ENCODE data around the gene RND1. TPM values are rescaled to one million over a fixed set of nuclear protein-coding genes. Genes with fewer than 3 reads are reported as not detected.

The RND1 gene
- total and polyA plus RNA-seq, 2 of the 13 experiments (the other 11 are each of a cell fraction or from before 2014, with no cell fraction given), result 1.8 to 1.9 TPM

DNA sequence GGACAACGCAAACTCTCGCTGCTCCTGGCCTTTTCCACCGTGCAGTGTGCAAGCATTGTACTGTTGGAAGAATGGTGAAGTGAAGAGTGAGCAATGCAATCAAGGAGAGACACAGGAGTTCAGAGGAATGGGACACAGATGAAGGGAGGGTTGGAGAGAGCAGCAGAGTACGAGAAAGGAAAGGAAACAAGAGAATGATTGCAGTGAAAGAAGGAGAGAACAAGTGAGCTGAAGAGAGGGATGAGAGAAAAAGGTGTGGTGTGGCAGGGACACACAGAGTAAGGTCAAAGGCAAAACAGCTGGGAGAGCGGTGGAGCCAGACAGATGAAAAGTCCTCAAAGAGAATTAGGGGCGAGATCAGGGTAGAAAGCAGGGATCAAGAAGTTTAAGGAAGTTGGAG, 34.4 kb downstream of the RND1 start:
- Histone ChIP-seq H3K4me1 (ENCODE audit: insufficient read depth, low read length) (no peaks in the 10 kb centered on the region), H3K79me2 (ENCODE audit: insufficient read depth, low read length) (no peaks in the 10 kb centered on the region), H3K27ac (ENCODE audit: extremely low read length, insufficient read depth, low read length) (no peak overlapping the region), H3K9ac (ENCODE audit: insufficient read depth, low read depth, low read length) (no peak overlapping the region), H2AFZ (ENCODE audit: low read length) (no peak overlapping the region), H3K4me3 (replicated peaks in 1 of 3; ENCODE audit: insufficient read depth in 1 of 3, low read depth in 2 of 3, low read length in 3 of 3) (no peak overlapping the region), H3K36me3 (replicated peaks in 1 of 2; ENCODE audit: control insufficient read depth in 1 of 2, insufficient read depth in 2 of 2, low read length in 2 of 2) (peaks cover 32 to 52% of the 10 kb centered on the region in 2 experiments), H3K4me2 (ENCODE audit: low read depth, low read length) (no peak overlapping the region), H3K27me3 (ENCODE audit: control insufficient read depth in 1 of 2, insufficient read depth in 2 of 2, low read length in 2 of 2) (0 out of 5 replicates have a peak, but pooled peaks cover 0 to under 1% of the 10 kb centered on the region in 2 experiments), H4K20me1 (ENCODE audit: insufficient read depth, low read length) (no peaks in the 10 kb centered on the region), H3K9me3 (ENCODE audit: low read length) (no peaks in the 10 kb centered on the region)
- ATAC-seq (no peak), FAIRE-seq (no peak), DNase-seq (ENCODE audit: low spot score) (no peak)
- 95% methylated on average over 6 of the region's 6 CpGs for WGBS (ENCODE audit: low lambda C conversion rate)
- TF ChIP-seq RXRA (CRISPR knock-in tag; IDR thresholded peaks at IDR 0.05) (no peak), CCAR2 (optimal IDR thresholded peaks at IDR 0.05; ENCODE audit: low read depth, low read length) (no peak), ZNF629 (CRISPR knock-in tag; conservative IDR thresholded peaks at IDR 0.05) (no peak), ZNF670 (CRISPR knock-in tag; IDR thresholded peaks at IDR 0.05; ENCODE audit: borderline replicate concordance) (no peak), RFXANK (CRISPR knock-in tag; IDR thresholded peaks at IDR 0.05) (no peak), ZNF317 (CRISPR knock-in tag; IDR thresholded peaks at IDR 0.05) (no peak), DMAP1 (CRISPR knock-in tag; IDR thresholded peaks at IDR 0.05) (no peak)
- TF ChIP-seq, protein P1, sequence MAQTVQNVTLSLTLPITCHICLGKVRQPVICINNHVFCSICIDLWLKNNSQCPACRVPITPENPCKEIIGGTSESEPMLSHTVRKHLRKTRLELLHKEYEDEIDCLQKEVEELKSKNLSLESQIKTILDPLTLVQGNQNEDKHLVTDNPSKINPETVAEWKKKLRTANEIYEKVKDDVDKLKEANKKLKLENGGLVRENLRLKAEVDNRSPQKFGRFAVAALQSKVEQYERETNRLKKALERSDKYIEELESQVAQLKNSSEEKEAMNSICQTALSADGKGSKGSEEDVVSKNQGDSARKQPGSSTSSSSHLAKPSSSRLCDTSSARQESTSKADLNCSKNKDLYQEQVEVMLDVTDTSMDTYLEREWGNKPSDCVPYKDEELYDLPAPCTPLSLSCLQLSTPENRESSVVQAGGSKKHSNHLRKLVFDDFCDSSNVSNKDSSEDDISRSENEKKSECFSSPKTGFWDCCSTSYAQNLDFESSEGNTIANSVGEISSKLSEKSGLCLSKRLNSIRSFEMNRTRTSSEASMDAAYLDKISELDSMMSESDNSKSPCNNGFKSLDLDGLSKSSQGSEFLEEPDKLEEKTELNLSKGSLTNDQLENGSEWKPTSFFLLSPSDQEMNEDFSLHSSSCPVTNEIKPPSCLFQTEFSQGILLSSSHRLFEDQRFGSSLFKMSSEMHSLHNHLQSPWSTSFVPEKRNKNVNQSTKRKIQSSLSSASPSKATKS (CRISPR knock-in tag; IDR thresholded peaks at IDR 0.05), result no peak
- TF ChIP-seq, protein P2, sequence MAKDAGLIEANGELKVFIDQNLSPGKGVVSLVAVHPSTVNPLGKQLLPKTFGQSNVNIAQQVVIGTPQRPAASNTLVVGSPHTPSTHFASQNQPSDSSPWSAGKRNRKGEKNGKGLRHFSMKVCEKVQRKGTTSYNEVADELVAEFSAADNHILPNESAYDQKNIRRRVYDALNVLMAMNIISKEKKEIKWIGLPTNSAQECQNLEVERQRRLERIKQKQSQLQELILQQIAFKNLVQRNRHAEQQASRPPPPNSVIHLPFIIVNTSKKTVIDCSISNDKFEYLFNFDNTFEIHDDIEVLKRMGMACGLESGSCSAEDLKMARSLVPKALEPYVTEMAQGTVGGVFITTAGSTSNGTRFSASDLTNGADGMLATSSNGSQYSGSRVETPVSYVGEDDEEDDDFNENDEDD (CRISPR knock-in tag; IDR thresholded peaks at IDR 0.05; ENCODE audit: borderline replicate concordance), result no peak
- intact Hi-C loops (cut with micrococcal nuclease; ENCODE audit: unreplicated experiment), result no loop called here
- POLR2A ChIA-PET, result no interaction called here
- BruUV-seq (replicated peaks), result no TSS peak
- in situ Hi-C loops (cut with HindIII; ENCODE audit: extremely low pct_ligation_motif_present, low pct_unique_long_range_greater_than_20kb), result no loop called here
- CTCF ChIA-PET (ENCODE audit: low intra/inter-chr PET ratio, low total read pairs), result no interaction called here

All from HepG2 (cell line).